GM21367 (cell line): Measurements from ENCODE around the gene FAM222B.
"Not testable (repeated sequence)": the region's sequence is repeated elsewhere in the genome, so short reads cannot be mapped to it uniquely, and the experiment has no call there.

Experiments used
- ATAC-seq: cut with Tn5 transposase; IDR thresholded peaks from one replicate; pipeline ENCODE4 v1.9.1; 2021; ENCODE audit not compliant: unreplicated experiment

The FAM222B gene

GRCh38 chr17:28846231-28846630, 3.6 kb upstream of the FAM222B start:
- no peak for ATAC-seq

- no peak for ATAC-seq
Measured at GRCh38 chr17:28843816-28844148, 1.2 kb upstream of the FAM222B start.

GRCh38 chr17:28841901-28842281, 699 bp downstream of the FAM222B start:
- no peak for ATAC-seq

- no peak for ATAC-seq
Measured at GRCh38 chr17:28839221-28839620, 3.4 kb downstream of the FAM222B start.

- not testable (repeated sequence) for ATAC-seq
Measured at GRCh38 chr17:28836541-28836940, 6.0 kb downstream of the FAM222B start.

- no peak for ATAC-seq
Measured at GRCh38 chr17:28834420-28834819, 8.2 kb downstream of the FAM222B start.

- ATAC-seq, result no peak
Measured at GRCh38 chr17:28828294-28829040, 14.1 kb downstream of the FAM222B start.

- no peak for ATAC-seq
Measured at GRCh38 chr17:28827672-28828071, 14.9 kb downstream of the FAM222B start.

GRCh38 chr17:28819582-28819981, 23.0 kb downstream of the FAM222B start:
- no peak for ATAC-seq

GRCh38 chr17:28818819-28819221, 23.8 kb downstream of the FAM222B start:
- ATAC-seq, result no peak

GRCh38 chr17:28816540-28816939, 26.1 kb downstream of the FAM222B start:
- no peak for ATAC-seq

- no peak for ATAC-seq
Measured at GRCh38 chr17:28812748-28813377, 29.7 kb downstream of the FAM222B start.

- ATAC-seq, result peak; percentile 95
Measured at GRCh38 chr17:28812091-28812747, 30.4 kb downstream of the FAM222B start.

- no peak for ATAC-seq
Measured at GRCh38 chr17:28811651-28812090, 30.9 kb downstream of the FAM222B start.

GRCh38 chr17:28810437-28810836, 32.2 kb downstream of the FAM222B start:
- ATAC-seq, result no peak

GRCh38 chr17:28807925-28808634, 34.5 kb downstream of the FAM222B start:
- ATAC-seq, result no peak

GRCh38 chr17:28796062-28796461, 46.5 kb downstream of the FAM222B start:
- ATAC-seq, result no peak

- not testable (repeated sequence) for ATAC-seq
Measured at GRCh38 chr17:28794846-28795441, 47.6 kb downstream of the FAM222B start.

- no peak for ATAC-seq
Measured at GRCh38 chr17:28792877-28793661, 49.5 kb downstream of the FAM222B start.

- ATAC-seq, result no peak
Measured at GRCh38 chr17:28788100-28788499, 54.5 kb downstream of the FAM222B start.
